ENCODE results near the gene PDCD4. TPM values are rescaled to one million over a fixed set of nuclear protein-coding genes. Genes with fewer than 3 reads are reported as not detected.
A peak's percentile ranks its signal among the peaks of the same experiment; 100 is the strongest.

Gene PDCD4
- total RNA-seq, 4 donors from 2014 or later, result 230 to 445 (median 330) TPM

- peak in 1 of 2 donors; percentile 78 for DNase-seq (ENCODE audit: low spot score in 2 of 2)
- intact Hi-C loops (cut with DNase I; ENCODE audit: low total_unique reads), result no loop called here
- WGBS, 2 donors, result 34 to 40% methylated on average over 5 to 7 of the region's 7 CpGs
- H3K4me3 ChIP-seq (ENCODE audit: low read depth, poor library complexity, severe bottlenecking), result no peak overlapping the region
- TF ChIP-seq POLR2A (IDR thresholded peaks at IDR 0.05) (no peak), CTCF (IDR thresholded peaks at IDR 0.05) (no peak)
Measured at GRCh38 chr10:110860576-110861241, 11.0 kb upstream of the PDCD4 start.

GRCh38 chr10:110861476-110861875, 10.3 kb upstream of the PDCD4 start:
- intact Hi-C loops (cut with DNase I; ENCODE audit: low total_unique reads), result no loop called here
- no peak overlapping the region for H3K4me3 ChIP-seq (ENCODE audit: low read depth, poor library complexity, severe bottlenecking)
- no peak for DNase-seq (ENCODE audit: low spot score in 2 of 2)
- TF ChIP-seq CTCF (IDR thresholded peaks at IDR 0.05) (no peak), POLR2A (IDR thresholded peaks at IDR 0.05) (no peak)
- WGBS, 2 donors, result 94 to 97% methylated on average over 2 of the region's 2 CpGs

GRCh38 chr10:110861930-110862649, 9.6 kb upstream of the PDCD4 start:
- intact Hi-C loops (cut with DNase I; ENCODE audit: low total_unique reads), result no loop called here
- TF ChIP-seq POLR2A (IDR thresholded peaks at IDR 0.05) (no peak), CTCF (IDR thresholded peaks at IDR 0.05) (no peak)
- peak; percentile 75 to 77 for DNase-seq (ENCODE audit: low spot score in 2 of 2)

GRCh38 chr10:110862961-110863360, 8.8 kb upstream of the PDCD4 start:
- DNase-seq (ENCODE audit: low spot score in 2 of 2), result no peak
- no peak for TF ChIP-seq POLR2A (IDR thresholded peaks at IDR 0.05)
- TF ChIP-seq CTCF (IDR thresholded peaks at IDR 0.05), result no peak
- WGBS, 2 donors, result 51 to 56% methylated on average over 6 of the region's 6 CpGs
- intact Hi-C loops (cut with DNase I; ENCODE audit: low total_unique reads), result no loop called here
- no peak overlapping the region for H3K4me3 ChIP-seq (ENCODE audit: low read depth, poor library complexity, severe bottlenecking)

More at GRCh38 chr10:110861930-110862649, 9.6 kb upstream of the PDCD4 start:
- WGBS, 2 donors, result 39 to 41% methylated on average over 6 of the region's 6 CpGs
- no peak overlapping the region for H3K4me3 ChIP-seq (ENCODE audit: low read depth, poor library complexity, severe bottlenecking)

- DNase-seq (ENCODE audit: low spot score in 2 of 2), result no peak
- intact Hi-C loops (cut with DNase I; ENCODE audit: low total_unique reads), result no loop called here
- TF ChIP-seq CTCF (IDR thresholded peaks at IDR 0.05), result no peak
- no peak for TF ChIP-seq POLR2A (IDR thresholded peaks at IDR 0.05)
- H3K4me3 ChIP-seq (ENCODE audit: low read depth, poor library complexity, severe bottlenecking), result no peak overlapping the region
Measured at GRCh38 chr10:110863361-110863760, 8.4 kb upstream of the PDCD4 start.

Measured in lower leg skin (tissue), 4 donors.